Jurkat, Clone E6-1 (cell line): ENCODE results near the gene CTBP1.
A peak's percentile ranks its signal among the peaks of the same experiment; 100 is the strongest.

Experiments
- DNase-seq: peaks from one replicate; pipeline ENCODE4 v3.0.0-alpha.2; 2011; ENCODE audit warnings: low read depth, low spot score
- H3K4me3 ChIP-seq: 2 replicates; pipeline ENCODE4 v1.5.1; 2011; ENCODE audit warnings: mild to moderate bottlenecking, low read length, control low read depth, moderate library complexity

CTBP1 gene

DNA sequence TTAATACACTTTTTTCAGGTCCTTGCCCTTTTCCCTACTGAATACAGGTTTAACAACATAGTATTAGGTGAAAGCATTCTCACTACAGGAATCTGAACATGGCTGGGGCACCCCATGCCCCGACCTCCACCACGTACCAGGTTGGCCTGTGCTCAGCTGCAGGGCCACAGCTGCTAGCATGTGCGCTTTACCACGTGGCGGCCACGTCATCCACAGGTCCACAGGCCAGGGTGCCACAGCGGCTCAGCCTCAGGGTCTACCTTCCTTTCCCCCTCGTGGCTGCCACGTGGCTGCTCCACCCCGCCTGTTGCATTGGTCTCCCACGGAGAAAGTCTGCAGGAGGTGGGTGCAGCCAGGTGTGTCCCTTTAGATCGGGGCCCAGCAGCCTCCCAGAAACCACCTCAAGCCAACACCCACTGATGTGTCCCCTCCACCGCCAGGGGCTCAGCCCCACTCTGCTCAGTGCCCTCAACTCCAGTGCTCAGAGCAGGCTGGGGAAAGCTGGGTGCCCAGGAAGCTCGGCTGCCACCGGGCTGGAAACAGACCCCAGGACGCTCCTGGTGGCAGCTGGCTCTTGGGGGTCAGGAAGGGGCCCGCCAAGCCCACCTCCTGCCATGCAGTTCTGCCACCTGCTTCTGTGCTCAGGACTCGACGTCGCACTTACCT lies 17.8 kb downstream of the CTBP1 start:
- DNase-seq, result no peak
- H3K4me3 ChIP-seq, result no peak overlapping the region

DNA sequence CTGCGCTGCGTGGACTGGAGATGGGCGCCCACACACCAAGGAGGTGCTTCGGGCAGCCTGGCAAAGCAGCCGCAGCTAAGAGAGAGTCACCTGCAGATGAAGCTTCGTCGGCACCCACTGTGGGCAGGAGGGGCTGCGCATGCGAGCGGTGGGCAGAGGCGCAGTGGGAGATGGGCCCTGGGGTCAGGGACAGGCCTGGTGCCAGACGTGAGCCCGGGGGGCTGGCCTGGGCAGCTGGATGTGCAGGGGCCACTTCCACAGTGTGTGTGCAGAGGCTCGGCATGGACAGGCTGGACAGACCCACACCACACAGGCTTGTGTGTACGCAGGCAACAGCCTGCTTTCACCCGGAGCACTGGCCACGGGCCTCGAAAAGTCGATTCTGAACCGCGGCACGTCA lies 18.6 kb downstream of the CTBP1 start:
- no peak for DNase-seq
- H3K4me3 ChIP-seq, result no peak overlapping the region

DNA sequence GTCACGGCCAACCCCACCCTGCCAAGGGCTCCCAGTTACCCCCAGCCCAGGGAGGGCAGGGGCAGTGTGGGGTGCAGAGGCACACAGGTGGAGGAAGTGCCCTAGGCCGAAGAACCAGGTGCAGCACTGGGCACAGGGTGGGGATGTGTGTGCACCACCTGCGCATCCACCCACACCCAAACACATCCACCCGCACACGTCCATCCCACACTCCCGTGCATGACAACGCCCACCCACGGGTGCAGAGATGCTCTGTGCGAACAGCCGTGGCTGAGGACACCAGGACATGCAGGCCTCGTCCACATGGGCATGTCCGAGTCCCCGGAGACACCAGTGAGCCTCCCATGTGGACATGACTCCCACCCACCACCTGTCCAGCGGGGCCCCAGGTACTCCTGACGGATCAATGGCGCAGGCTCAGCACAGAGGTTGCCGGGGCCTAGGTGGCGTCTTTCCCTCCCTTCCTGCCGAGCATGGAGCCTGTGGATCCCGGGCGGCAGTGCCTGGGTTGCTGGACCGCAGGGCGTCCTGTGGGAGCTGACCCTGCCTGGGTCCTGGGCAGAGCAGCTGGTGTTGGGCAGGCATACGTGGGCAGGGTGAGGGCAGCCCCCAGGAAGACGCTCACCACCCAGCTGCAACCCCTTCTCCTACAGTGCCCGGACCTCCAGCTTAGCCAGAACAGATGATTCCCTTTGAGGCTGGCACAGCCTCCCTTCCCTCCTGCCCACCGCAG lies 19.6 kb downstream of the CTBP1 start:
- H3K4me3 ChIP-seq, result no peak overlapping the region
- DNase-seq, result no peak

DNA sequence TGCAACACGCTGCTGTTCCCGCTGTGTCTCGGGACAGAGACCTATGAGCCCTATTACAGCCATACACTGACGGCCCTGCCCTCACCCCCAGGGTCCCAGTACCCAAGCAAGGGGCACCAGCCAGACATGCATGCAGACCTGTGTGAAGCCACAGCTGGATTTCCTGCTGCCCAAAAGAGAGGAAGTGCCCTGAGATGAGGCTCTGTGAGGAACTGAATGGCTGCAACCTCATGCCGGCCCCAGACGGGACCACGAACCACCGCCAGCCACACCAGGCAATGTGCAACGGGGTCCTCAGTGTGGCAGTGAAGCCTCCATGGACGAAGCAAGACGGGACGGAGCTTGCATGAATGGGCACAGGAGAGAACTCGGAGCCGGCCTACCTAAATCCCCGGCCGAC lies 21.1 kb downstream of the CTBP1 start:
- no peak for DNase-seq

DNA sequence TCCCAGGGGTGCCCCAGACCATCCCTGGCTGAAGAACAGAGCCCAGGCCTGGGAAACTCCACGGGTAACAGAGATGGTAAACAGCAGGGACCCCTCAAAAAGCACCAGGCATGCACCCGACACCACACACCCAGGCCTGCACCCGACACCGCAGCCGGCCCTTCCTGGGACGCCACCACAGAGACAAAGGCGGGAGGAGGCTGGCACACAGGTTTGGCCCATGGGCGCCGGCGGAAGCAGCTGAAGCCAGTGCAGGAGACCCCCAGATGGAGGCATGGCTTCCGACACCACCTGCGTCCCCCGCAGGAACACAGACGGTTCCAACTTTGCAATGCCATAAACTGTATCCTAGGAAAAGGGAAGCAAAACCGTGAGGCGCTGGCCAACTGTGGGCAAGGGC lies 22.3 kb downstream of the CTBP1 start:
- DNase-seq, result no peak
- H3K4me3 ChIP-seq, result no peak overlapping the region

More for the DNA sequence above, 21.1 kb downstream of the CTBP1 start:
- no peak overlapping the region for H3K4me3 ChIP-seq

DNA sequence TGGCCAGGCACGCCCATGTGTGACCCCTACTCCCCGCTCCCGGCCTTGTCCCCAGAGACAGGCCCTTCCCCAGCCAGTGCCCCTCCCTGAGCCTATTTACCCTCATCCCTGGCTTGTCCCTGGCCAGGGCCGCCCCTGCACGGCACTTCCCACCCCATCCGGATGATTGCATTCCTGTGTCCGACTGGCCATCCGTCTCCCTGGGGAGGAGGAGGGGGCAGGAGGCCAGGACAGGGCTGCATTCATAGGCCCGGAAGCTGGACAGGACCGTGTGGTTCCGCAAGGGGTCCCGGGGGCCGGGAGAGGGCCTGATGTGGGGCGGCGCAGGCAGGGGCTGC lies 22.8 kb downstream of the CTBP1 start:
- H3K4me3 ChIP-seq, result no peak overlapping the region
- DNase-seq, result no peak

DNA sequence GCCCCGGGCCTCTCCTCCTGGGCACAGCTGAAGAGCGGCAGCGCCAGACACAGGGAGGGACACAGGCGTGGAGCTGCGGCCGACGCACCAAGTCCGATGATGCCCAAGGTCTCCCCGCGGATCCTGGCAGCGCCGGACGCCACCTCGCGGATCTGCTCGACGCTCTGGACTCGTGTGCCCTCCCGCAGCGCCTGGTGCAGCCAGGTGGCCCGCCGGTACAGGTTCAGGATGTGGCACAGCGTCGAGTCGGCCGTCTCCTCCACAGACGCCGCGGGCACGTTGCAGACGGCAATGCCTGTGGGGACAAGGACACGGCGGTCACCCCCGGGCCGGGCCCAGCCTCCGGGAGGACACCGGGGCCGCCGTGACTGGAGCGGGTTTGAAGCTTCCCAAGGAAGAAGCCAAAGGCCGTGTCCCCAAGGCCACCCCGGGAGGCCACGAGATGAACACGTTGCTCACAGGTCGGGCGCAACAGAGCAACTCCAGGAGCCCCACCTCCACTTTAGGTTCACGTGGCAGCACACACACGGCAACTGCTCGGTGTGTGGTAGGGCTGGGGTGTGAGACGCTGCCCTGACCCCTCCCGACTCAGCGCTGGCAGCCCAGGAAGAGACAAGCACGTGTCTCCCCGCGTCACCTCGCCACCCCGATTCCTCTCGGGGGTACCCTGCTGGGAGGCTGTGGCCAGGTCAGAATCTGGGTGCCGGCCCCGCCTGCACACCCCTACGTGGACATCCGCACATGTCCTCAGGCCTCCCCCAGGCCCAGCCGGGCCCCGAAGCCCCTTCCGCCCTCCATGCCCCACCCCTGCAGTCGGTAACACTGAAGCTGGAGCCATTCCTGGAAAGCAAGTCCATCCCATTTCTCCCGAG lies 23.4 kb downstream of the CTBP1 start:
- no peak for DNase-seq
- H3K4me3 ChIP-seq, result no peak overlapping the region

DNA sequence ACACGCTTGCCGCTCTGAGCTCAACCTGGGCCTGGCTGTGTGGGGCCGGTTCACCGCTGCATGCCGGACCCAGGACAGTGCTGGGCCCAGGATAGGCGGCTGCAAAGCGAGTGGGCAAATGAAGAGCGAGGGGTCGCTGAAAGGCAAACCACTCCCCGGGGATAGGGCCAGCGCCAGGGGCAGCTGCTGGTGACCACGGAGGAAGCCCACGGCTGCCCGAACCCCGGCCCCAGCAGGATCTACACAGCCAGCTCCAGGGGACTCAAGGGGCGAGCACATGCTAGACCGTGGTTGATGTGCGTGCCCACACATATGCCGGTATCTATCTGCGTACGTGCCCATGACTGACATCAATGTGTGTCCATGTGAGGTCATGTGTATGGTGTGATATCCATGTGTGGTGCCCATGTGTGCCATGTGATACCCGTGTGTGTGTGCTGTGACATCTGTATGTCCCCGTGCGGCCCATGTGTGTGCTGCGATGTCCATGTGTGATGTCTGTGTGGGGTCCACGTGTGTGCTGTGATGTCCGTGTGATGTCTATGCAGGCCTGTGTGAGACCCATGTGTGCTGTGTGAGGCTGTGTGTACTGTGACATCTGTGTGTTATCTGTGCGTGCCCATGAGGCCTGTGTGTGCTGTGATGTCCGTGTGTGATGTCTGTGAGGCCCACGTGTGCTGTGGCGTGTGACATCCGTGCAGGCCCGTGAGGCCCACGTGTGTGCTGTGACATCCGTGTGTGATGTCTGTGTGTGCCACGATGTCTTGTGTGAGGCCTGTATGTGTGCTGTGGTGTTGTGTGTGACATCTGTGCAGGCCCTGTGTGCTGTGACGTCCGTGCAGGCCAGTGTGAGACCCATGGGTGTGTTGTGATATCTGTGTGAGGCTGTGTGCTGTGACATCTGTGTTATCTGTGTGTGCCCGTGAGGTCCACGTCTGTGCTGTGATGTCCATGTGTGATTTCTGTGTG lies 24.8 kb downstream of the CTBP1 start:
- H3K4me3 ChIP-seq, result no peak overlapping the region
- DNase-seq, result no peak

DNA sequence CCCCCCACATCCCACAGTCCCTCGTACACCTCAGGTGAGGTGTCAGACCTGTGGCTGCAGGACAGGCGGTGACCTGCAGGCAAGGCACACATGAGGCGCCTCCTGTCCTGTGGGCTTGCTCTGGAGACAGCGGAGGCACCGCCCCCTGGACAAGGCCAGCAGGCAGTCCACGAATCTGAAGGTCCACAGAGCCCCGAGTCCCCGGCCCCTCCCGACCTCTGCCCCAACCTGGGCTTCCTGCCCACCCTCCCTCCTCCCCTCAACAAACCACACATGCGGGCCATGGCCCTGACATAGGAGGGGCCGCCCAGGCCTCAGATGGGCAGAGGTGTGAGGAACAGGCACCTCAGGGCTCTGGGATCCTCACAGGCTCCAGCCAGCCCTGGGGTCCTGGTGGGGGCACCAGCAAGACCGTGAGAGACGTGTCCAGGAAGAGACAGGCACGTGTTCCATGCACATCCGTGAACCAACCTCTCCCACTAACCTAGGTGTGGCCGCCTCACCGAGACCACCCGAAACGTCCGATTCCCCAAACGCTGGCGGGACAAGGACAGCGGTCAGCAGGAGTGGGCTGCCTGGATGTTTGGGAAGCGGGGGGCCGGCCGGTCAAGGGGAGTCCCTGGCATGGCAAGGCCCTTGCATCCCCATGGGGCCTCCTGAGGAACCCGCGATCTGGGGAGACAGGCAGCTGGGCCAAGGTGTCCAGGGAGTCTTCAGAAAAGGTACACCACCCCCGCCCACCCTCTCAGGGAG lies 25.8 kb downstream of the CTBP1 start:
- DNase-seq, result no peak
- H3K4me3 ChIP-seq, result no peak overlapping the region

DNA sequence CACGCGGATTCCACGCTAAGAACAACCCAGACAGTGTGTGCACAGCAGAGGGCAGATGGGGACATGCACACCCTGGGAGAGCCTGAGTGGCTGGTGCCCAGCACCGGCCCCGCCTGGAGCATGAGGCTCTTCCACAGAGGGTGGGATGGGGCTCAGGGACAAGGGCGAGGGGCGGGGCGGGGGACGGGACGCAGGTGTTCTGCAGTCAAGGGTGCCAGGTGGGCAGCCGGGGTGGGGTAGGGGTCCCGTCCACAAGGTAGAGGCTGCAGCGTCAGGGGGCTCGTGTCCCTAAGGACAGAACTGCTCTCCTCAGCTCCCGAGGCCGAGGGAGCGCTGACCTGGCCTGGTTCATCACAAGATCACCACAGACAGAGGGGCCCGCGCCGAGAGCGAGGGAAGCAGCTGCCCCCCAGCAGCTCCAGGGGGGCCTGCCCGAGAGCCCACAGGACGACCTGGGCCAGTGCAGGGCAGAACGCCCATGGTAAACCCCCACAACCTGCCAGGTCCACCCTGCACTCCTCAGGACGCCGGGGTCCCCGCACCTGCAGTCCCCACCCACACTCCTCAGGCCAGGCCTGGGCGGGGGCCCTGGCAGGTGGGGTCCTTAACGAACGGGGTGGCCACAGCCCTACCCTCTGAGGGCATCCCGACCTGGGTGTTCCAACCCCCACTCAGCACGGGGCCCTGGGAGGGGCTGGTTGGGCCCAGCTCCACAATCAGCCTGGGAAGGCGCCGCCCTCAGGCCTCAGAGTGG lies 26.7 kb downstream of the CTBP1 start:
- H3K4me3 ChIP-seq, result no peak overlapping the region
- DNase-seq, result no peak

DNA sequence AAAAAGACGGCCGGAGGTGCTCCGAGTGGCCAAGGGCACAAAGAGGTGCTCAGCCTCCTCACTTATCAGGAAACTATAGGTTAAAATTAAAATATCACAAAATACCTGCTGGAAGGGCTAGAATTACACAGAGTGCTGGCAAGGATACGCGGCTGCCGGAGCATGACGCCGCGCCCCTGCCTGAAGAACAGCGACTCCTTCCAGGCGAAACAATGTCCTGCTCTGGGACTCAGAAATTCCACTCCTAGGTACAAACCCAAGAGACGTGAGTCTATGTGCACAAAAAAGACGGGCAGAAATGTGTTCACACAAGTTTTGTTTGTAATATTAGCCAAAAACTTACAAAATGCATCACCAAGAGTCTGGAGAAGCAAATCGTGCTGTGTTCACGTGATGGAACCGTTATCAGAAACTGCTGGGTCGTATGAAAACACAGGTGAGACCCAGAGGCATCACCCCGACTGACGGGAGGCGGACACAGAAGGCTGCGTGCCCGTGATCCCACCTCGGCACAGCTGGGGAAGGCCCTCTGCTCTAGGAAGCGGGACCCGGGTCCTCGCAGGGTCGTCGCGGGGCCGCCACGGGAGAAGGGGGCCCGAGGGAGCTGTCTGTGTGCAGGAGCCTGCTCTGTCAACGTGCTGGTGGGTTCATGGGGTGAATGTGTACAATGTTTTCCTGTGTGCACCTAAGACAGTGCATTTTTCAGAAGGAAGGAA lies 27.6 kb downstream of the CTBP1 start:
- DNase-seq, result no peak
- H3K4me3 ChIP-seq, result no peak overlapping the region

DNA sequence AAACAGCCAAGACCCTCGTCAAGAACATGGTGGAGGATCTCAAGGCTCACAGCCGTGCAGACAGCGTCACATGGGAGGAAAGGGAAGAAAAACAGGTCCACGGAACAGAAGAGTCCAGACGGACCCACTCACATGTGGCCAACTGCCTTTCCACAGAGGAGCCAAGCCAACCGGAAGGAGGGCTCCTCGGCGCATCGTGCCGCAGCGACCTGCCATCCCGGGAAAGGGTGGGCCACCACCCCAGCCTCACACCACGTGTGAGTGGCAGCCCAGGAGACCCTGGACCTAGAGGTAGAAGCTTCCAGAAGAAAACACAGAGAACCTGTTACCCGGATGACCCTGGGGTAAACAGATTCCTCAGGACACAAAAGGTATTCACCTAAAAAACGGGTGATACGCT lies 28.4 kb downstream of the CTBP1 start:
- no peak for DNase-seq
- H3K4me3 ChIP-seq, result no peak overlapping the region

DNA sequence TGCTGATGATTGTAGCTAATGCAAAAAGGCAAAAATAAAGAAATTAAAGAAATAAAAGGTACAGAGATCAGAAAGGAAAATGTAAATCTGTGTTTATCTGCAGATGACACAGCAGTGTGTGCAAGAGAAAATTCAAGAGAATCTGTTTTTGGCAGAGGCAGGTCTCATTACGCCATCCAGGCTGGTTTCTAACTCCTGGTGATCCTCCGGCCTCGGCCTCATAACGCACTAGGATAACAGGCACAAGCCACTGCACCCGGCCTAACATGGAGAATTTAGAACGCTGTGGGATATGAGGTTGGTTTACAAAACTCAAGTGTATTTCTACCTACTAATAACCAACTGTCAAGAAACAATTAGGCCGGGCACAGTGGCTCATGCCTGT lies 29.4 kb downstream of the CTBP1 start:
- no peak for DNase-seq
- no peak overlapping the region for H3K4me3 ChIP-seq

DNA sequence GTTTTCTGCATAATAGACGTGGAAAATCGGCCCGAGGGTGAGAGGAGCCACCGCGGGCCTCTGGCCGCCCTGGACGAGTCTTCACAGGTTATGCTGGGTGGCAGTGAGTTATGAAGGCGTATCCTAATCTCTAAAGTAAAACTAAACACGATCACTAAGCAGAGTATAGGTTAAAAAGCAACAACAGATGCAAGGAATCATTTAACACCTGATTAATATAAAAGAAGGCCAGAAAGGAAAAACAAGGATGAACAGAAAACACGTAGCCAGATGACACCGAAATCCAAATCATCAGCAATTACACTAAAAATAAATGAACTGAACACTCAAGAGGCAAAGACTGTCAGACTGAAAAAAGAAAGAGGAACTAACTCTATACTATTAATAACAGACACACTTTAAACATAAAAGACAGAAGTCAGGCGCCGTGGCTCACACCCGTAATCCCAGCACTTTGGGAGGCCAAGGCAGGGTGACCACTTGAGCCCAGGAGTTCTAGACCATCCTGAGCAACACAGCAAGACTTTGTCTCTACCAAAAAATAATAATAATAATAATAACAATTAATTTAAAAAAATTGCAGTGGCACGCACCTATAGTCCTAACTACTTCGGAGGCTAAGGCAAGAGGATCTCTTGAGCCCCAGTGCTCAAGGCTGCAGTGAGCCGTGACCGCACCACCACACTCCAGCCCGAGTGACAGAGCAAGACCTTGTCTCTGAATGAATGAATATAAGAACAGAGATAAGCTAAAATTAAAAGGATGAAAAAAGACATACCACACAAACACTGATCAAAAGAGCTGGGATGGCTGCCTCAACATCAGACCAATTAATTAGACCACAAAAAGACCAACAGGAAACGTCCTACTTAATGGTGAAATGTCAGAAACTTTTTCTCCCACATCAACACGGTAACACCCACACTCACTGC lies 30.0 kb downstream of the CTBP1 start:
- no peak overlapping the region for H3K4me3 ChIP-seq
- DNase-seq, result no peak

DNA sequence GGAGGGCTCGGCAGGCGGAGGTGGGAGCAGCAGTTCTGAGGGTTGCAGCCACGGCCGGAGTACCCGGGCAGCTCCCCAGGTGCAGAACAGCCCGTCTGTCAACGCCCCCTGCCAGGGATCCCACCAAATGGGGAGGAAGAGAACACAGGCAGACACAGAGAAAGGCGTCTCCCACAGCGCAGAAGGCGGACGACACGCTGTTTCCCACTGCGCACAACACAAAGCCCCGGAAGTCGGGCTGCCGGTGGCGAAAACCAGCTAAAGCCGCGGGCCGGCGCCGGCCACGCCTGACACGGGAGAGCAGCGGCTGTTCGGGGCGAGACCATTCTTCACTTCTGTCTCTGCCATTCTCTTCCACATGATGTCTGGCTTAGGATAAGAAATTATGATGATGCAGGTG lies 31.6 kb downstream of the CTBP1 start:
- peak overlapping the region; percentile 50 for H3K4me3 ChIP-seq
- DNase-seq, result no peak

DNA sequence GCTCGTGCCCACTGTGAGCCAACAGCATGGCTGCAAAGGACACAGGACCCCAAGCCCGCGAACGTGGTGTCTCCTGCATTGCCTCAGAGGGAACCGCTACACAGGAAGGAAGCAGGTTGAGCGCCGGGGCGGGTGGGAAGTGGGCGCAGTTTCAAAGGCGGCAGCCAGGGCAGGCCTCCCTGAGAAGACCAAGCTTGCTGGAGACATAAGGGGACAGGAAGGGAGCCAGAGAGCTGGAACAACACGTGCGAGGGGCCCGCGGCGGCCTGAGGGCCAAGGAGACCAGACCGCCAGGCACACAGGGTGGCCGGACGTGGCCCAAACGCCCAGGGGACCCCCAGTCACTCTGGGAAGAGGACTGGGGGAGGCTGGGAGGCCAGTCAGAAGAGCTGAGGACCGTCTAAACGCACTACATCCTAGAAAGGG lies 32.0 kb downstream of the CTBP1 start:
- peak; percentile 90 for DNase-seq
- H3K4me3 ChIP-seq, result peak overlapping the region; percentile 50
